Activated naive CD8-positive, alpha-beta T cell treated with anti-CD3 and anti-CD28 coated beads, Interleukin-2, amount 50 U/mL, for 16 hours (primary cell): ENCODE measurements around the gene LPCAT2.
A peak's percentile ranks its signal among the peaks of the same experiment; 100 is the strongest.

Source experiments
- DNase-seq: peaks from one replicate; pipeline ENCODE4 v3.0.0-alpha.2; 2020; ENCODE audit warnings: low read depth, low spot score

The LPCAT2 gene, protein sequence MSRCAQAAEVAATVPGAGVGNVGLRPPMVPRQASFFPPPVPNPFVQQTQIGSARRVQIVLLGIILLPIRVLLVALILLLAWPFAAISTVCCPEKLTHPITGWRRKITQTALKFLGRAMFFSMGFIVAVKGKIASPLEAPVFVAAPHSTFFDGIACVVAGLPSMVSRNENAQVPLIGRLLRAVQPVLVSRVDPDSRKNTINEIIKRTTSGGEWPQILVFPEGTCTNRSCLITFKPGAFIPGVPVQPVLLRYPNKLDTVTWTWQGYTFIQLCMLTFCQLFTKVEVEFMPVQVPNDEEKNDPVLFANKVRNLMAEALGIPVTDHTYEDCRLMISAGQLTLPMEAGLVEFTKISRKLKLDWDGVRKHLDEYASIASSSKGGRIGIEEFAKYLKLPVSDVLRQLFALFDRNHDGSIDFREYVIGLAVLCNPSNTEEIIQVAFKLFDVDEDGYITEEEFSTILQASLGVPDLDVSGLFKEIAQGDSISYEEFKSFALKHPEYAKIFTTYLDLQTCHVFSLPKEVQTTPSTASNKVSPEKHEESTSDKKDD

DNA sequence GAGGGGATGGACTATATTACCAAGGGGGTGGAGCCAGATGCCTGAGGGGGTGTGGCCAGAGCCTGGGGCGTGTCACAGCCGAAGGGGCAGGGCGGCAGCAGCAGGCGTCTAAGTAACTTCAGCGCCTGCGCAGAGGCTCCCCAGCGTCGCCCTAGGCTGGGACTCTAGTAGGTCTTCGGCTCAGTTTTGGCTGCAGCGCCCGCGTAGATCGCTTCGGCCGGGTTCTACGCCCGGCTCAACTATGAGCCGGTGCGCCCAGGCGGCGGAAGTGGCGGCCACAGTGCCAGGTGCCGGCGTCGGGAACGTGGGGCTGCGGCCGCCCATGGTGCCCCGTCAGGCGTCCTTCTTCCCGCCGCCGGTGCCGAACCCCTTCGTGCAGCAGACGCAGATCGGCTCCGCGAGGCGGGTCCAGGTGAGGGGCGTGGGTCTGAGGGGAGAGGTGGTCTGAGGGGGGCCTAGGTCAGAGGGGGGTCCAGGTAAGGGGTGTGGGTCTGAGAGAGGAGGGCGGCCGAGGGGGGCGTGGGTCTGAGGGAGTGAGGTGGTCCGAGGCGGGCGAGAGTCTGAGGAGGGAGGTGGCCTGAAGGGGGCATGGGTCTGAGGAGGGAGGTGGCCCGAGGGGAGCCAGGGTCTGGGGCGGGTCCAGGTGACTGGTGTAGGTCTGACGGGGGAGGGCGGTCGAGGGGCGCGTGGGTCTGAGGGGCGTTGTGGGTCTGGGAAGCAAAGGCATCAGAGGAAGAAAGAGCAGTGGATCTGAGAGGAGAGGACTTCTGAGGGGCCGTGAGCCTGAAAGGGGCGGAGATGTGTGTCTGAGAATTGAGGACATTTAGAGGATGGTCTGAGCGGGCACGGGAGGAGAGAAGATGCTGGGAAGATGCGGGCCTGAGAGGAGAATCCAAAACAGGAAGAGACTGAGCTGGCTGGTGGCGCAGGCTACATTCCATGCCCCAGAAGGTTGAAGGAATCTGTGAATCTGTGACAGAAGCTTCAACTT is at the start of gene LPCAT2:
TSS of gene LPCAT2 (plus strand) at position 132 of the 991 bp plus-strand sequence. CDS start at position 242, 110 bp downstream.
- DNase-seq, result no peak

- DNase-seq, result no peak
These were observed 46.6 kb upstream of the LPCAT2 start for GRCh38 chr16:55462241-55462640.

GRCh38 chr16:55464375-55464774 is 44.5 kb upstream of the LPCAT2 start:
- DNase-seq, result no peak

DNA sequence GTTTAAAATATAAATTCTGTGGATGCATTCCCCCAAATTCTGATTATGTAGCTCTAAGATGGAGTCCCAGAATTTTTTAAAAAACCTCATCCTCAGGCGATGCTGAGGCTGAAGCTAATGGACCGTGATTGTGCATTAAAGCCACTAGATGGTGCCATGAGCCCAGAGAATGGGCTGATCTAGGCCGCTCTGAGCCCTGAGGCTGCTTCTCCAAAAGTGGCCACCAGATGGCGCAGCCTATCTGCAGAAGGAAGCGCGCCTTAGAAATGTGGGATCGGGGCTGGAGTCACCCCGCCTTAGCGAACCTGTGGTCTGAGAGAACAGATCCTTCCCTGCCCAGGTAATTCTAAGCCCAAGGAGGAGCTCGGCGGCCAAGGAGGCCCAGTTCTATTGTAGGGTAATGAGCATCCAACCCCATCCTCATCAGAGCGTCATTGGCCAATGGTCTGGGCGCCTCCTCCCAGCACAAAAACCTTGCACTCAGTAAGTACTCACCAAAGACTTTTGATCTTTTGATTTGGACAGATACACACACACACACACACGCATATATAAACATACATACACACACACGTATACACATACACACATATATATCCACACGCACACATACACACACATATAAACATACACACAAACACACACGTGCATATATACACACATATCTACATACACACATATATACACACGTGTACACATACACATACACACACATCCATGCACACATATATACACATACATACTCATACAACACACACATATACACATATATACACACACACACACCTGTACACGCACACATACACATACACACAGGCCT is 43.6 kb upstream of the LPCAT2 start:
- peak; percentile 52 for DNase-seq

DNA sequence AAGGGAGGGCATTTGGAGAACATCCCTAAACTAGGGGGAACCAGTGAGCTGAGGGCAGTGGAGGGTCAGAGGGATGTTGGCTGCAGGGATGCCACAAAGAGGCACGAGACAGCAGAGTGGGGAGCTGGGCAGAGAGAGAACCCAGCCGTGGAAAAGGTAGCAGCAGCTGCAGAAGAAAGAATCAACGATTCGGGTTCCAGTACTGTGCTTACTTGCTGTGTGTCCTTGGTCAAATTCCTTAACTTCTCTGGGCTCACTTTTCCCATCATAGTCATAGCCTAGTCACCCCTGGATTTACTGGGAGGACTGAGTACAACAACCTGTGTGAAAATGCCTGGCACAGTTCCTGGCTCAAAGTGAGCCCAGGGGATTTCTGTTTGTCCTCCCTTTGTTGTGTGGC is 42.7 kb upstream of the LPCAT2 start:
- no peak for DNase-seq

- no peak for DNase-seq
These were observed 41.0 kb upstream of the LPCAT2 start for GRCh38 chr16:55467898-55468297.

DNA sequence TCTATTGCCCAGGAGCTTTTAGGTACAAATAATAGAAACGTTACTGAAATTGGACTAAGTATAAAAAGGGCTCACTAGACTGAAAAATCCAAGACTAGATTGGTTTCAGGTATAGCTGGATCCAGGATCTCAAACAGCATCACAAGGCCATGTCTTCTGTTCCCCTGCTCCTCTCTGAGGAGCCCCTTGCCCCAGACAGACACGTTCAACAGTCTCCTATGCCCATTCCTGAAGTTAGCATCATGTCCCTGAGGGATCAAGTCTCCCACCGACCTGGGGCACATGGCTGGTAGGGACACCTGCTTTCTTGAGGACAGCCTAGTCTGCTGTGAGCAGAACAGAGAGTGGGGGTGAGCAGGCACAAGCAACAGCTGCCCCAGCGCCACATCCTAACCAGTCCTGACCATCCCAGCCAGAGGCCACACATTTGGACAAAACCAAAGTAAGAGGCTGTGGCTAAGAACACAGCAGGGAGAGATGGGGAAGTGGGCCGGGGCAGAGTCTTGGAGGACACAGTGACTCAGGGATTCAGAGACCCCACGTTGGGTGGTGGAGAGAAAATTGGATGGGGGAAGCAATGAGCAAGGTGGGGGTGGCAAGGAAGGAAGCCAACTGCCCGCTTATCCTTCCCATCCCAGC is 40.4 kb upstream of the LPCAT2 start:
- no peak for DNase-seq

DNA sequence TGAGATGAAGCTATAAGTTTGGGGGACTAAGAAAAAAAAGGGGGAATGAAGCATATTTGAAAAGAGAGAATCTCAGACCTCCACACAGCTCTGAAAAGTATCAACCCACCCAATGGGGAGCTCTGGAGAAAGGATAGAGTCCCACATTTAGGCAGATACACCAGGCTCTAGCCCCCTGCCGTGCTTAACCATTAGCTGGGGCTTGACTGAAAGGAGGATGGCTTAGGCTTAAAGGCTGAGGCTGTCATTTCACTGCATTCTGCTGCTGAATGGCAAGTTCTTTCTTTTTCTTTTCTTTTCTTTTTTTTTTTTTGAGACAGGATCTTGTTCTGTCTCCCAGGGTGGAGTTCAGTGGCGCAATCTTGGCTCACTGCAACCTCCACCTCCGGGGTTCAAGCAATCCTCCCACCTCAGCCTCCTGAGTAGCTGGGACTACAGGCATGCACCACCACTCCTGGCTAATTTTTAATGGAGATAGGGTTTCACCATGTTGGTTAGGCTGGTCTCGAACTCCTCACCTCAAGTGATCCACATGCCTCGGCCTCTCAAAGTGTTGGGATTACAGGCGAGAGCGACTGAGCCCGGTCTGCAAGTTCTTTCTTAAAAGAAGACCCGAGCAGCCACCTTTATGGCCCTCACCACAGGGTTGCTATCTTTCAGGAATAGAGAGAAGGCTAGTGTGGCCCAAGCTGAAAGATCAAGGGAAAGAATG is 38.9 kb upstream of the LPCAT2 start:
- DNase-seq, result no peak

- DNase-seq, result no peak
These were observed 38.1 kb upstream of the LPCAT2 start for GRCh38 chr16:55470533-55471371.

- DNase-seq, result no peak
These were observed 37.3 kb upstream of the LPCAT2 start for GRCh38 chr16:55471448-55472097.

- no peak for DNase-seq
These were observed 35.3 kb upstream of the LPCAT2 start for GRCh38 chr16:55473587-55473986.

DNA sequence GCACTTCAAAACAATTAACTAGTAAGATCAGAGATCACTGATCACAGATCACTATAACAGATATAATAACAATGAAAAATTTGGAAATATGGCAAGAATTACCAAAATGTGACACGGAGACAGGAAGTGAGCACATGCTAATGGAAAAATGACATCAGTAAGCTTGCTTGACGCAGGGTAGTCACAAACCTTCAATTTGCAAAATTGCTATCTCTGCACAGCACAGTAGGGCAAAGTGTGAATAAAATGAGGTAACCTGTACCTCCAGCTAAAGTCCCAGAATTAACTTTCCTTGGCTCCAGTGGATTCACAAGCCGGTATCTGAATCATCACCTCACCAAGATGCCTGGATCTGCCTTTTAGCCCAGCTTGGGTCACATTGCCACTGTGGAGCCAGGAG is 34.1 kb upstream of the LPCAT2 start:
- DNase-seq, result no peak

- DNase-seq, result no peak
These were observed 33.0 kb upstream of the LPCAT2 start for GRCh38 chr16:55475919-55476318.

- DNase-seq, result no peak
These were observed 32.0 kb upstream of the LPCAT2 start for GRCh38 chr16:55476625-55477533.

- DNase-seq, result no peak
These were observed 31.1 kb upstream of the LPCAT2 start for GRCh38 chr16:55477736-55478135.

DNA sequence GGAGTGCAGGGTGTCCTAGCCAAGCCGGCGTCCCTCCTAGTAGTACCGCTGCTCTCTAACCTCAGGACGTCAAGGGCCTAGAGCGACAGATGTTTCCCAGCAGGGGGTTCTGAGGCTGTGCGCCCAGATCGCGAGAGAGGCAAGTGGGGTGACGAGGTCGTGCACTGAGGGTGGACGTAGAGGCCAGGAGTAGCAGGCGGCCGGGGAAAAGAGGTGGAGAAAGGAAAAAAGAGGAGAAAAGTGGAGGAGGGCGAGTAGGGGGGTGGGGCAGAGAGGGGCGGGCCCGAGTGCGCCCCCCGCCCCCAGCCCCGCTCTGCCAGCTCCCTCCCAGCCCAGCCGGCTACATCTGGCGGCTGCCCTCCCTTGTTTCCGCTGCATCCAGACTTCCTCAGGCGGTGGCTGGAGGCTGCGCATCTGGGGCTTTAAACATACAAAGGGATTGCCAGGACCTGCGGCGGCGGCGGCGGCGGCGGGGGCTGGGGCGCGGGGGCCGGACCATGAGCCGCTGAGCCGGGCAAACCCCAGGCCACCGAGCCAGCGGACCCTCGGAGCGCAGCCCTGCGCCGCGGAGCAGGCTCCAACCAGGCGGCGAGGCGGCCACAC is 29.9 kb upstream of the LPCAT2 start, which contains the start of gene MMP2:
TSS of gene MMP2 (plus strand) at position 372 of the 603 bp plus-strand sequence. CDS start 282 bp downstream, outside the sequence.
- DNase-seq, result no peak
